Astrocyte (in vitro differentiated cells and primary cell): ENCODE data around the gene LITAF. TPM values are rescaled to one million over a fixed set of nuclear protein-coding genes. Genes with fewer than 3 reads are reported as not detected.

Experiments
- DNase-seq: peaks from one replicate; pipeline ENCODE4 v3.0.0-alpha.2; 2010; ENCODE audit warnings: low read depth
- FAIRE-seq: peaks from 2 replicates; lab custom pipeline; 2011; peaks lifted over from hg19 to GRCh38; lab: Jason Lieb, UNC
- H2AFZ ChIP-seq: 2 replicates; pipeline ENCODE4 v1.6.0; 2012; ENCODE audit warnings: low read depth, low read length, inconsistent platforms
- H3K27ac ChIP-seq: 2 replicates; pipeline ENCODE4 v1.5.1; 2011; ENCODE audit warnings: low read depth, low read length, inconsistent platforms
- H3K27me3 ChIP-seq: 2 replicates; pipeline ENCODE4 v1.6.0; 2011; ENCODE audit warnings: low read length, inconsistent platforms; ENCODE audit not compliant: insufficient read depth
- H3K36me3 ChIP-seq: 2 replicates; pipeline ENCODE4 v1.5.1; 2011; ENCODE audit warnings: low read length, inconsistent platforms; ENCODE audit not compliant: insufficient read depth
- H3K4me1 ChIP-seq: 2 replicates; pipeline ENCODE4 v1.5.1; 2011; ENCODE audit warnings: low read length, inconsistent platforms; ENCODE audit not compliant: insufficient read depth
- H3K4me2 ChIP-seq: 2 replicates; pipeline ENCODE4 v1.6.0; 2012; ENCODE audit warnings: low read length, inconsistent platforms
- H3K4me3 ChIP-seq: 2 replicates; pipeline ENCODE4 v1.5.1; 2011; ENCODE audit warnings: low read depth, mild to moderate bottlenecking, low read length, inconsistent platforms; ENCODE audit not compliant: insufficient read depth
- H3K79me2 ChIP-seq: 2 replicates; pipeline ENCODE4 v1.6.0; 2012; ENCODE audit warnings: mild to moderate bottlenecking, low read length, inconsistent platforms; ENCODE audit not compliant: insufficient read depth
- H3K9ac ChIP-seq: 2 replicates; pipeline ENCODE4 v1.6.0; 2012; ENCODE audit warnings: mild to moderate bottlenecking, low read length, inconsistent platforms
- H3K9me3 ChIP-seq: 2 replicates; pipeline ENCODE4 v1.5.1; 2012; ENCODE audit warnings: low read depth, mild to moderate bottlenecking, low read length, inconsistent platforms; ENCODE audit not compliant: insufficient read depth
- H4K20me1 ChIP-seq: 2 replicates; pipeline ENCODE4 v1.6.0; 2012; ENCODE audit warnings: low read length, inconsistent platforms; ENCODE audit not compliant: insufficient read depth
- H3K27ac Mint-ChIP-seq: one replicate; pipeline ENCODE4 v1.8.0; 2021; ENCODE audit warnings: mild to moderate bottlenecking, mixed read lengths; ENCODE audit not compliant: unreplicated experiment
- H3K27me3 Mint-ChIP-seq: one replicate; pipeline ENCODE4 v1.8.0; 2021; ENCODE audit warnings: low read depth, mixed read lengths; ENCODE audit not compliant: unreplicated experiment
- H3K36me3 Mint-ChIP-seq: one replicate; pipeline ENCODE4 v1.8.0; 2021; ENCODE audit warnings: low read depth, mixed read lengths; ENCODE audit not compliant: unreplicated experiment
- H3K4me1 Mint-ChIP-seq: one replicate; pipeline ENCODE4 v1.8.0; 2021; ENCODE audit warnings: low read depth, mixed read lengths; ENCODE audit not compliant: unreplicated experiment
- H3K4me3 Mint-ChIP-seq: one replicate; pipeline ENCODE4 v1.8.0; 2021; ENCODE audit warnings: mild to moderate bottlenecking, moderate library complexity, mixed read lengths; ENCODE audit not compliant: unreplicated experiment
- H3K9me3 Mint-ChIP-seq: one replicate; pipeline ENCODE4 v1.8.0; 2021; ENCODE audit warnings: mild to moderate bottlenecking, mixed read lengths; ENCODE audit not compliant: unreplicated experiment
- CTCF ChIP-seq: IDR thresholded peaks from 2 replicates; pipeline ENCODE4 v1.5.1; 2011; ENCODE audit warnings: low read depth, mild to moderate bottlenecking, inconsistent platforms, low read length, moderate library complexity; ENCODE audit not compliant: insufficient read depth
- EZH2 ChIP-seq: IDR thresholded peaks from 2 replicates; pipeline ENCODE4 v1.6.1; 2012; ENCODE audit warnings: mild to moderate bottlenecking, low read length, inconsistent platforms; ENCODE audit not compliant: insufficient read depth
- total RNA-seq: library from RNA; stranded (reverse); gene quantifications from 2 replicates; pipeline ENCODE4 v1.2.1, GENCODE V29; 2021

Gene LITAF
- total RNA-seq, 1 donor from 2014 or later = 113 TPM

DNA sequence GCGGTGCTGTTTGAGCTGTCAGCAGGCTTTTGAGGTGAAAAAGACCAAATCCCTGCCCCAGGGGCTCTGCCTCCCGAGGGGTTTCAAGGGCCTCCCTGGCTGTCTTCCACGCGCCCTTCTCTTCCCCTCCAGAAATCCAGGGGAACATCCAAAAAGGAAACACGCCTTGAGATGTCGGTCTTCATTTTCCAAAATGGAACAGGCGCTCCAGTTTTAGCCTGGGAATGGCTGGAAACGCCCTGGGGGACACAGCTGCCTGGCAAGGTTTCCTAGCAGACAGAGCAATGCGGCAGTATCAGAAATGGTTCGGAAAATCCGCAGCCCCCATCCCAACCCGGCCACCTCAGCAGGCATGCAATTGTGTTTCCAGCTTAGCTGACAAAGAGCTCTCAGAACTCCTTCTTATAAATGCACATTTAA is 16.6 kb upstream of the LITAF start:
- Histone ChIP-seq H3K27me3 (no peaks in the 10 kb centered on the region), H3K9me3 (no peaks in the 10 kb centered on the region), H3K4me1 (no peaks in the 10 kb centered on the region), H2AFZ (no peak overlapping the region), H3K9ac (no peak overlapping the region), H3K27ac (no peak overlapping the region), H3K79me2 (no peaks in the 10 kb centered on the region), H3K4me3 (no peak overlapping the region), H3K4me2 (peak overlapping the region; percentile 15), H3K36me3 (no peaks in the 10 kb centered on the region), H4K20me1 (no peaks in the 10 kb centered on the region)
- H3K4me3 Mint-ChIP-seq = no peak overlapping the region
- no peak for DNase-seq
- no peaks in the 10 kb centered on the region for H3K9me3 Mint-ChIP-seq
- no peaks in the 10 kb centered on the region for H3K4me1 Mint-ChIP-seq
- no peak overlapping the region for H3K27ac Mint-ChIP-seq
- no peak for TF ChIP-seq EZH2
- TF ChIP-seq CTCF = no peak
- no peak for FAIRE-seq
- no peaks in the 10 kb centered on the region for H3K36me3 Mint-ChIP-seq
- H3K27me3 Mint-ChIP-seq = peaks cover 5% of the 10 kb centered on the region

- DNase-seq = no peak
Observed at GRCh38 chr16:11602321-11602720, 15.6 kb upstream of the LITAF start.

More at GRCh38 chr16:11602321-11602720, 15.6 kb upstream of the LITAF start:
- Histone ChIP-seq H3K4me2 (no peak overlapping the region), H4K20me1 (no peaks in the 10 kb centered on the region), H3K27ac (no peak overlapping the region), H3K4me3 (no peak overlapping the region), H3K79me2 (no peaks in the 10 kb centered on the region), H3K27me3 (no peaks in the 10 kb centered on the region), H3K36me3 (no peaks in the 10 kb centered on the region), H2AFZ (no peak overlapping the region), H3K9me3 (no peaks in the 10 kb centered on the region), H3K4me1 (peaks cover 2% of the 10 kb centered on the region), H3K9ac (no peak overlapping the region)
- no peak for FAIRE-seq
- H3K27ac Mint-ChIP-seq = no peak overlapping the region
- TF ChIP-seq CTCF (no peak), EZH2 (no peak)
- no peaks in the 10 kb centered on the region for H3K9me3 Mint-ChIP-seq
- H3K4me1 Mint-ChIP-seq = peaks cover 7% of the 10 kb centered on the region
- no peak overlapping the region for H3K4me3 Mint-ChIP-seq
- no peaks in the 10 kb centered on the region for H3K27me3 Mint-ChIP-seq
- no peaks in the 10 kb centered on the region for H3K36me3 Mint-ChIP-seq
